ENCODE results near the gene ACOT7. TPM values are rescaled to one million over a fixed set of nuclear protein-coding genes. Genes with fewer than 3 reads are reported as not detected.

ACOT7 gene
- total and polyA plus RNA-seq, 10 donors: 10.6 to 31.5 (median 20.3) TPM

DNA sequence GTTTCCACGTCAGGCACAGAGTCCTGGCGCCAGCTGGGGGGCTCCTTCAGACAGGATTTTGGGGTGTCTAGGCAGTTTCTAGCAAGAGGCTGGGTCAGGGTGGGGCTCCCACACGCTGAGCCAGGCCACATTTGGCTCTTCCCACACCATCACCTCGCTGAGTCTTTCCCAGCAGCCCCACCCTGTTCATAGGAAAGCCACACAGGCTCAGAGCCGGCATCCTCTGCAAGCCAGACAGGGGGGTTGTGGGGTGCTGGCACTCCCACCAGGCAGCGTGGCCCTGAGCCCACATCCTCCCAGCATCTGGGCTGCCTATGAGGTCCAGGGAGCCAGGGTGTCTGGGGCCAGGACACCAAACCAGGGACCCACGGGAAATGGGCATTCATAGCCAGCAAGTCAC is 129.9 kb downstream of the ACOT7 start:
- intact Hi-C loops (cut with DNase I; ENCODE audit: low total_unique reads): no loop called here

DNA sequence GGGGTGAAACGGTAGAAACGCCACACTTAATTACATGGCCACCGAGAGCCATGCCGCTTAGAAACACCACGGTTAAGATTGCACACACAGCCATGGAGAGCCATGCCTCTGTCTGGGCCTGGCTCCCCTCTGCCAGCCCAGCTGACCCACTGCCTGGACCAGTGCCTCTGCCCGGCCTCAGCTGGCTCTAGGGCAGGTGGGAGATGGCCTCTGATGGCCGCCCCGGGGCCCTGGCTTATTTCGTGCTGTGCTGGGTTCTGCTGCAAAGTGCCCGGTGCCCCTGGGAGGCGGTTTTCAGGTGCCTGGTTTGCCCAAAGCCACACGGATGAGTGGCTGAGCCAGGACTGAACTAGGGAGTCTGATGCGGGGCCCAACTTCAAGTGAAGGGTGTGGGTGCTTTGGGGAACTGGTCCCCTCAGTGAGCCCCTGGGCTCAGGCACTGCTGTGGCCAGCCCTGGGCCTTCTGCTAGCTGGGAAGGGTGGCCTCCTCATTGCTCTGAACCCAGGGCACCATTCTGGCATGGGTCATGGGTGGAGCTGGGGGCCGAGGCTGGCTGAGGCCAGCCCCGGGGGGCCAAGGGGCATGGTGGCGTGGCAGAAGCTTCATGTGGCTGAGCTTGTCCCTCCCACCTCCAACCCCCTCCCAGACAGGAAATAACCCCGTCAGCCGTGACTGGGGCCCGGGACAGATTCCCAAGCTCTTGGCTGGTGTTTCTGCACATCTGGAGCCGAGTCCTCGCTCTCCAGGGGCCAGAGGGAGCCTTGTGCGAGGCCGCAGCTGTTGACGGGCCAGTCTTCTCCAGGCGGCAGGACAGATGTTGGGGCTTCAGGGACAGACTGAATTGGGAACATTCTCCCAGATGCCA is 130.8 kb downstream of the ACOT7 start:
- H3K4me1 ChIP-seq: peaks cover 15 to 54% (median 38%) of the 10 kb centered on the region in 6 donors
- H3K9me3 ChIP-seq: no peaks in the 10 kb centered on the region
- H3K27ac ChIP-seq: peak overlapping the region in 3 of 8 donors; percentile 3 to 12 (median 8)
- intact Hi-C loops (cut with DNase I; ENCODE audit: low total_unique reads): no loop called here
- H3K4me3 ChIP-seq: no peak overlapping the region
- no peaks in the 10 kb centered on the region for H3K36me3 ChIP-seq
- TF ChIP-seq, protein P1, sequence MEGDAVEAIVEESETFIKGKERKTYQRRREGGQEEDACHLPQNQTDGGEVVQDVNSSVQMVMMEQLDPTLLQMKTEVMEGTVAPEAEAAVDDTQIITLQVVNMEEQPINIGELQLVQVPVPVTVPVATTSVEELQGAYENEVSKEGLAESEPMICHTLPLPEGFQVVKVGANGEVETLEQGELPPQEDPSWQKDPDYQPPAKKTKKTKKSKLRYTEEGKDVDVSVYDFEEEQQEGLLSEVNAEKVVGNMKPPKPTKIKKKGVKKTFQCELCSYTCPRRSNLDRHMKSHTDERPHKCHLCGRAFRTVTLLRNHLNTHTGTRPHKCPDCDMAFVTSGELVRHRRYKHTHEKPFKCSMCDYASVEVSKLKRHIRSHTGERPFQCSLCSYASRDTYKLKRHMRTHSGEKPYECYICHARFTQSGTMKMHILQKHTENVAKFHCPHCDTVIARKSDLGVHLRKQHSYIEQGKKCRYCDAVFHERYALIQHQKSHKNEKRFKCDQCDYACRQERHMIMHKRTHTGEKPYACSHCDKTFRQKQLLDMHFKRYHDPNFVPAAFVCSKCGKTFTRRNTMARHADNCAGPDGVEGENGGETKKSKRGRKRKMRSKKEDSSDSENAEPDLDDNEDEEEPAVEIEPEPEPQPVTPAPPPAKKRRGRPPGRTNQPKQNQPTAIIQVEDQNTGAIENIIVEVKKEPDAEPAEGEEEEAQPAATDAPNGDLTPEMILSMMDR (IDR thresholded peaks at IDR 0.05 in 8 of 11, conservative IDR thresholded peaks at IDR 0.05 in 3 of 11): no peak
- TF ChIP-seq POLR2AphosphoS5 (IDR thresholded peaks at IDR 0.05): no peak
- TF ChIP-seq POLR2A (IDR thresholded peaks at IDR 0.05): no peak
- DNase-seq: no peak
- 76 to 91% (median 77%) methylated on average over 10 to 25 of the region's 25 CpGs for WGBS, 5 donors
- peaks cover 0 to 54% (median 24%) of the 10 kb centered on the region in 7 donors for H3K27me3 ChIP-seq (replicated peaks in 1 of 7)

More for the DNA sequence above, 129.9 kb downstream of the ACOT7 start:
- H3K27ac ChIP-seq: no peak overlapping the region
- WGBS, 5 donors: 67 to 85% (median 77%) methylated on average over 4 to 7 of the region's 7 CpGs
- peaks cover 0 to 51% (median 24%) of the 10 kb centered on the region in 7 donors for H3K27me3 ChIP-seq (replicated peaks in 1 of 7)
- no peaks in the 10 kb centered on the region for H3K9me3 ChIP-seq
- peaks cover 15 to 44% (median 28%) of the 10 kb centered on the region in 6 donors for H3K4me1 ChIP-seq
- no peaks in the 10 kb centered on the region for H3K36me3 ChIP-seq
- no peak for DNase-seq
- TF ChIP-seq, protein P1 (IDR thresholded peaks at IDR 0.05 in 8 of 11, conservative IDR thresholded peaks at IDR 0.05 in 3 of 11): no peak
- no peak for TF ChIP-seq POLR2AphosphoS5 (IDR thresholded peaks at IDR 0.05)
- no peak for TF ChIP-seq POLR2A (IDR thresholded peaks at IDR 0.05)
- no peak overlapping the region for H3K4me3 ChIP-seq

DNA sequence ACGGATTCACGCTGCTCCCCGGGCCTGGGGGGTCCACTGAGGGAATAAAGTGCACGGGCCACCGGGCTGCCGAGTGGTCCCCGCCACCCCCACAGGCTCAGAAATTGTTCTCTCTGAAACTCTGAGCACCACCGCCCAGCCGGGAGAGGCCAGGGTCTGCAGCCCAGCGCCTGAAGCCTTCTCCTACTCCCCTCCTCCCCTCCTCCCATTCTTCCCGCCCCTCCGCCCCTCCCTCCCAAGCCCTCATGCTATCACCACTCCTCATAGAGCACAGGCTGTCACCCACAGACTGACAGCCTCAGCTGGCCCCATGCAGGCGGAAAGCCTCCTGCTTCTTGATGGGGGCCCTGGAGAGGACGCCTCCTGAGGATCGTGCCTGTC is 132.0 kb downstream of the ACOT7 start:
- Histone ChIP-seq H3K27ac (peak overlapping the region in 6 of 8 donors; percentile 47 to 80 (median 60)), H3K4me1 (peaks cover 15 to 58% (median 43%) of the 10 kb centered on the region in 6 donors), H3K9me3 (no peaks in the 10 kb centered on the region), H3K36me3 (no peaks in the 10 kb centered on the region), H3K4me3 (peak overlapping the region in 6 of 8 donors; percentile 32 to 85 (median 62)), H3K27me3 (replicated peaks in 1 of 7) (peaks cover 0 to 62% (median 24%) of the 10 kb centered on the region in 7 donors)
- WGBS, 5 donors: 10 to 22% (median 20%) methylated on average over 12 to 15 of the region's 15 CpGs
- TF ChIP-seq POLR2AphosphoS5 (IDR thresholded peaks at IDR 0.05) (no peak), POLR2A (IDR thresholded peaks at IDR 0.05) (no peak)
- TF ChIP-seq, protein P1 (IDR thresholded peaks at IDR 0.05 in 8 of 11, conservative IDR thresholded peaks at IDR 0.05 in 3 of 11): no peak
- DNase-seq: no peak
- intact Hi-C loops (cut with DNase I; ENCODE audit: low total_unique reads): no loop called here

DNA sequence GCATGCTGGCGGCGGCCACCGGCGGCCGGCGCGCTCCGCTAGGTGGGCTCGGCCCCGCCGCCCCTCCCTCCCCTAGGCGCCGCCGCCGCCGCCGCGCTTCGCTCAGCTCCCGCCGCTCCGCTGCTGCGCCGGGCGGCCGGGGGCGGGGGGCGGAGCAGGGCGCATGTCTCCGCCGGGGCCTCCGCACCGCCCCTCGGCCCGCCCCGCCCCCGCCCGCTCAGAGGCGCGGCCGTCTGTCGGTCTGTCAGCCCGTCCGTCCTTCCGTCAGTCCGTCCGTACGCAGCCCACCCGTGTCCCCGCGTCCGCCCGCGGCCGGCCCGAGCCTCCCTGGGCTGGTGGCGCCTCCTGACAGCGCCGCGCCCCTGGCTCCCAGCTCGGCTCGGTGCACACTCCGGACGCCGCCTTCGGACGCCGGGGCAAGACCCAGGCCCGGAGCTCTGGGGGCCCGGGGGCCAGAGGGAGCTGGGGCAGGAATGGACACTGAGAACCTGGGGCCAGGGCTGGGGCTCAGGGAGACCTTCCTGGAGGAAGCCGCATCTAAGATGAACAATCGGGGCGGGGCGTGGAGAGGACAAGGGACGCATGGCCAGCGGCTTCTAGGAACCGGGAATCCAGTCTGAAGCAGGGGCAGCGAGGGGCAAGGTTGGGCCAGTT is 132.5 kb downstream of the ACOT7 start, which contains the start of gene GPR153:
Gene GPR153, minus strand, starts transcription at position 138 of the 654 bp plus-strand sequence. CDS start 6,193 bp downstream, outside the sequence.
- H3K4me3 ChIP-seq: peak within 1 kb of the TSS; percentile 55 to 85 (median 70)
- peak within 1 kb of the TSS in 7 of 8 donors; percentile 67 to 80 (median 76) for H3K27ac ChIP-seq
- H3K27me3 ChIP-seq (replicated peaks in 1 of 7): peaks cover 0 to 62% (median 24%) of the 10 kb centered on the region in 7 donors
- H3K4me1 ChIP-seq: peaks cover 15 to 60% (median 43%) of the 10 kb centered on the region in 6 donors
- WGBS, 5 donors: 2 to 6% (median 3%) methylated on average over 8 to 78 of the region's 78 CpGs
- DNase-seq: no peak
- no peaks in the 10 kb centered on the region for H3K9me3 ChIP-seq
- H3K36me3 ChIP-seq: no peaks in the 10 kb centered on the region
- intact Hi-C loops (cut with DNase I; ENCODE audit: low total_unique reads): no loop called here
- TF ChIP-seq, protein P1 (IDR thresholded peaks at IDR 0.05 in 8 of 11, conservative IDR thresholded peaks at IDR 0.05 in 3 of 11): no peak
- TF ChIP-seq POLR2AphosphoS5 (IDR thresholded peaks at IDR 0.05): peak in 2 of 3 donors; percentile 11 to 24
